Anterior cingulate cortex (tissue), 58 donors: Measurements from ENCODE around the gene HSPB7.
"Not testable (repeated sequence)": the region's sequence is repeated elsewhere in the genome, so short reads cannot be mapped to it uniquely, and the experiment has no call there.

Experiments used
- DNase-seq, 58 donors: peaks; one replicate each; lab custom pipeline; 2025; lab: John Stamatoyannopoulos, UW

Gene HSPB7

DNA sequence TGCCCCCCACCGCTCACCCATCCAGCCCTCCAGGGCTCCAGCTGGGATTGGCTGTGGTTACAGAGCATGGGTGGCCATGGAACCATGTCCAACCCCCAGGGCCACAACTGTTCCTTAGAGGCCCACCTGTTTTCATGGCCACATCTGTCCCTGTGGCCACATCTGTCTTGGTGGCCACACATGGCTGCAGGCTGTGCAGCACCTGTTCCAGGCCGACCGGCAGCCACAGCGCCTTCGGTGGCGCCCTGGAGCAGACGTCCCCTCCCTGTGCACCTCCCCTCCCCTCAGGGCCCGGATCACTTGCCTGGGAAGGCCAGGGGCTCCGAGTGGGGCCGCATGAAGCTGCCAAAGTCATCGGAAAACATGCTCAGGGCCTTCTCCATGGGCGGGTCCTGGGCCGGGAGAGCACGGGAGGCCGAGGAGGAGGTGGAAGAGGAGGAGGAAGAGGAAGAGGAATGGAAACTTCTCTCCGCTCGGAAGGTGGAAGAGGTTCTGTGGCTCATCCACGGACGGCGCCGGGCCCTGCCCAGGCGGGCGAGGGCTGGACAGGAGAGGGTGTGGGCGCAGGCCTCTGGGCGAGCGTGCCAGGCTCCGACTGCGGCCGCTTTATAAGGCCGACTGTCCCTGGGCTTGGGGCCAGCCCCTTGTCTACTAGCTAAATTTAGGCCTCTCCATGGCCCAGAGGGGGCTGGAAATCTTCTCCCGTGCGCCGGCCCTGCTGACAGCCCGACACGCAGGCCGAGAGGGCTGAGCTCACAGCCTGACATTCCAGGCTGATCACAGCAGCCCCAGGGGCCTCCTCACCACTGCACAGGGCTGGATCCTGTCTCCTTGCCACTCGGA lies at the start of gene HSPB7:
Gene HSPB7 (minus strand): TSS at position 583 of the 843 bp plus-strand sequence. CDS start 80 bp downstream, at position 503.
- DNase-seq: peak in 29 of 58 donors; percentile 5 to 58 (median 31)

DNA sequence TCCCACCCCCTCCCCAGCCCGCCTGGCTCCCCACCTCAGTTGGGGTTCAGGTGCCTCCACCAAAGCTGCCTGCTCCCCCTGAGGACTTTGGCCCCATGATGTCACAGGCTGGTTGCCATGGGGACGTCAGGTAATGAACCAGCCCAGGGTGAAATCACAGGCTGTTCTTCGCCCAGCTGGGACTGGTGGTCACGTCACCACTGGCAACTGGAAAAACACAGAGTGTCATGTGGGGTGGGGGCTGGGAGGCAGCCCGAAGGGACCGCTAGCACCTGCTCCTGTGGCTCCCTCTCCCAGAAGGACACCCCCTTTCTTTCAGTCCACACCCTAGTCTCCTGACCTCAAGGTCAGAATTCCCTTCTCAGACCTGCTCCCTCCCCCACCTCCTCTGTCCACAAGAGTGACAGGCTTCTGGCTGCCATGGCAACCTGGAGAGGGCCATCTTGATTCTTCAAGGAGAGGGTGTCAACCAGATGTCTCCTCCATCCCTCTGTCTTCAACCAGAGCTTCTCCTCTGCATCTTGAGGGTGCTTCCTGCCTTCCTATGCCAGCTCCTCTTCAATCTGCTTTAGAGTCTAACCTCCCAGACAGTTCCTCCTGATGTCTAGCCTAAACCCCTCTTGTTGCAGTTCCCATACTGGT lies 49.4 kb upstream of the HSPB7 start:
- peak in 30 of 58 donors; percentile 6 to 76 (median 33) for DNase-seq

DNA sequence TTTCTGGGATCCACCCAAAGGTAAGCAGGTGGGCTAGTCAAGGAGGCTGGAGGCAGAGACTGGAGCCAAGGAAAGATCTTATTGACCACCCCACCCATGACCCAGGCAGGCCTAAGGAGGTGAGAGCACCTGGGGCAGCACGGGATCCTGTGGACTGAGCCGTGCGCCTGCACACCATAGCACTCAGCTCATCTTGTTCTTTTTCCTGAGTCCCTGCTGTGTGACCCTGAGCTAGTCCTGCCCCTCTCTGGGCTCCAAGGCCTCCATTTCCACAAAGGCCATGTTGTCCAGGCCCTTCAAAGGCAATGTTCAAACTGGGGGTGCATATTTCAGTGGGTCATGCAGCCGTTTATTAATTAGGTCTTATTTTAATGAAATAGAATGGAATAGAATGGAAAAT lies 48.4 kb upstream of the HSPB7 start:
- no peak for DNase-seq

DNA sequence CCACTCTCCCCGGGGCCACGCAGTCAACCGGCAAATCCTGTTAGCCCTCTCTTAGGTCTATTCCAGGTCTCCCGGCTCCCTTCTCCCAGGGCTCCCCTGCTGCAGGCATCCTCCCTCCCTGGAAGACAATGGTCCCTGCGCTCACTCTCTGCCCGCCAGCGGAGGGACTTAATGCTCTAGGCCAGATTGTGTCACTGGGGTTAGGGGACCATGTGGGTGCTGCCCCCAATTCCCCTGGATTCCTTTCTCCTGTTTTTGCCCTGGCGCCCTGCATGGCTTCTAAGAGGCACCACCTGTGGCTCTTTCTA lies 47.4 kb upstream of the HSPB7 start:
- DNase-seq: no peak

DNA sequence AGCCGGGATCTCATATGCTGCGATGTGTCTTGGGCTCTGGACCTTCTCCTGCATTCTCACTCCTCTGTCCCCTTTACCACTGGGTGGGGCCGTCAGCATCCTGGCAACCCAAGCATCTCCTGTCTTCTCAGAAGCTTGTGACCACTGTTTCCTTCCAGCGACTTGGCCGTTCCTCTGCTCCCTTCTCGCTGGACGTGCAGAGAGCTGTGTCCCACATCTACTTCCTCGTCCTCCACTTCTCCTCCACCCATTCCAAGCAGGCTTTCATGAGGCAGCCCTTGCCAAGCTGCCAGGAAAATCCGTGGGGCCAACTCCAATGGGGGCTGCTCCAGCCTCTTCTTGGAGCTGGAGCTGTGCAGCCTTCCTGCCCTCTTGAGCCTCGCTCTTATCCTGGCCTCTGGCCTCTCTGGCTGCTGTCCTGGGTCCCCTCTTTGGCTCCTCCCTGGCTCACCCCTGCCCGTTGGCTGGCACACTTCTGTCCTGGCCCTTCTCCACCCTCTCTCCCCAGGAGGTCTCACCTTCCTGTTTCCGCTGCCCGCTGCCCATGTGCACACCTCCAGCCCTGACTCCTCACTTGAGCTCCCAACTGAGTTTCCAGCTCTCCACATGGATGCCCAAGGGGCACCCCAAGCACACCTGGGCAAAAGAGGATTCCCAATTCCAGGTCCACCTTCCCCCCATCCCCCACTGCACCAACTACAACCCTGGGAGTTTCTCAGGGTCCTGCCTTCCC lies 46.9 kb upstream of the HSPB7 start:
- DNase-seq: peak in 11 of 58 donors; percentile 8 to 45 (median 24)

DNA sequence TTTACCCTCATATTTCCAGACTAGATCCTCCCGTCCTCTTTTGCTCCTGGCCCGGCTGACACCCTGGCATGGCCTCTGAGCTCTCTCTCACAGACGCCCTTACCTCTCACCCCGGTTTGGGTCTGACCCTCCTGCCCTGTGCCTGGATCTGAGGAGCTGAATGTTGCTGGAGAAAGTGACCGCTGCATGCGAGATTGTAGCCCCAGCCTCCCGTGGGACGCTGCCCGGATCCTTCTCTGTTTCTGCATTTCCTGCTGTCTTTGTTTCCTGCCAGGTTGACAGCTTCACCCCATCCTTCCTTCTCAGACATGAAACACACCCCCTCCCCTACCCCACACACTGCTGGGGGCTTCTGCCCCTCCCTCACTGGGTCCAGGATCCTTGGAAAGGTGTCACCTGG lies 46.1 kb upstream of the HSPB7 start:
- DNase-seq: peak in 1 of 58 donors; percentile 14

DNA sequence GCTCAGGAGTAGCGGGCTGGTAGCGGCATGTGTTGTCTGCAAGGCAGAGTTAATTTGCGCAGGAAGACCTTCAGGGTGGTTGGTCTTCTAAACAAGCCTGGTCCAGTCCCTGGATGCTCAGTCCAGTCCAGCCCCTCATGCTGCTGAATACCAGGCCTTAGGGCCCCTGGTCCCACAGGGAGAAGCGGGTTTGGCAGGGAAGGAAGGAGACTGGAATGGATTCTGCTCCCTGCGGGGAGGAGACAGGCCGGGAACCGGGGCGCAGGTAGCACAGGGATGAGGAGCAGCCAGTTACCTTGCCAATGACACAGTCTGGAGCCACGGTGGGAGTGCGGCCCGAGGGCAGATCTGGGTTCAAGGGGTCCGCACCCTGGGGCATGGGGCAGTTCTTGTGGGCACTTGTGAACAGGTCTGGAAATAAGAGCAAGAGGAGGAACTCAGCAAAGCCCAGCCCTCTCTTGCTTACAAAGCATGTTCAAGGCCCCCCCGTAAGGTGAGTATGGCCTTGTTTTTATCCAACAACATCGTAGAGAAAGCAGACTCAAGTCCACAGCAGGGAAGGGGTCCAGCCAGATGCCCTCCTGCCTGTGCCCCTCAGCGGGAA lies 45.5 kb upstream of the HSPB7 start:
- DNase-seq: no peak

DNA sequence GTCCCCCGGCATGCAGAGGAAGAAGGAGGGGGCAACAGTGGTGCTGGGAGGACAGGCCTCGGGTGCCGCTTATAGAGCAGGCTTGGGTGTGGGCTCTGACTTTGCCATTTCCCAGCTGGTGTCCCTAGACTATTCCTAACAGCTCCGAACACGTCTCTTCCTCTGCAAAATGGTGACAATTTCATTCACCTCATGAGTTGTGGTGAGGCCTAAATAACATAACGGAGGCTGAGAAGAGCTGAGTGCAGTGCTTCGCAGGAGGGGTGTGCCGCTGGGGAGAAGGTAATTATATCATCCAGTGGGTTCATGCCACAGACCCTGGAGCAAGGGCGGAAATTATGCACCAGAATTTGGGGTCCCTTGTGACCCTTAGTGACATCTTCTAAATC lies 44.8 kb upstream of the HSPB7 start:
- DNase-seq: not testable (repeated sequence)

DNA sequence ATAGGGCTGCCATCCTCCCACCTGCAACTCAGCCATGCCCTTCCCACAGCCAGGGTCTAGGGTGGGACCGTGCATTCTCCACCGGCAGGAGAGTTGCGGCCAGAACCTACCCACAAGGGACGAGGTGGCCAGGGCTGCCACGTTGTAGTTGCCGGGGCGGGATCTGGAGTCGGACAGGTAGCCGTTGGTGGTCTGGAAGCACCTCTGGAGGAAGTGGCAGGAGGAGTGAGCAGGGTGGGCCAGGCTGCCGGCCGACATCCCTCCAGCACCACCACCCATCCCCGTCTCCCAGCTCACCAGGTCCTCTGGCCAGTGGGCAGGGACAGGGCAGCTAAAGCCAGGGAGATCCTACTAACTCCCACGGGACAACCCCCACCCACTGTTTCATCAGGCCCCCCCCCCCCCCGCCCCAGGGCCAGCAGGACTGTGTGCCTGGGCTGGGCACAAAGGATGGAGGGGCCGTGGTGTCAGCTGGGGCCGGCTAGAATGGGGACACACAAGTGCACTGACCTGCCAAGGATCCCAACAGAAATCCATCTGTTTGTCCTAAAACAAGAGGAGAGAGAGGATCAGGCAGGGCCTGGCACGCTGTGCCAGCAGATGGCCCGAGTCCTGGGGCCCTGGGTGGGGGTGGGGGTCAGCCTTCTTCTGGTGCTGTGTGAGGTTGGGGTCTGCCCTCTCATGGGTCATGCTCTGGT lies 44.3 kb upstream of the HSPB7 start:
- DNase-seq: peak in 6 of 58 donors; percentile 4 to 69 (median 28)

DNA sequence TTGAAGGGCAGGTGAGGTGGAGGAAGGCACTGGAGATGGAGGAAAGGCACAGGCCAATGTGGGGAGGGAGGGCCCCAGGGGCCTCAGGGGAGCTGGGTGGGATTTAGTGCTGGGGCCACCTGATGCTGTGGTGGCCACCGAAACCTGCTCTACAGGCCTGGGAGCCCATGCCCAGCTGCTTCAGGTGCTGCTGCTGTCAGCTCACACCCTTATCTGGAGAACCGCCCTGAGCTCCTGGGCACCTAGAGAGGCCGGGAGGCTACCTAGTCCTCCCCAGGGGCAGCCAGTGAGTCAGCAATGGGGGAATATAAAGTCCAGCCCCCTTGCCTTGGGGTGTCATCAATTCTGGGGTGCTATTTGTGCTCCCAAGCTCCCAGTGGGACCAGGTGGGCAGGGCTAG lies 43.4 kb upstream of the HSPB7 start:
- DNase-seq: no peak

DNA sequence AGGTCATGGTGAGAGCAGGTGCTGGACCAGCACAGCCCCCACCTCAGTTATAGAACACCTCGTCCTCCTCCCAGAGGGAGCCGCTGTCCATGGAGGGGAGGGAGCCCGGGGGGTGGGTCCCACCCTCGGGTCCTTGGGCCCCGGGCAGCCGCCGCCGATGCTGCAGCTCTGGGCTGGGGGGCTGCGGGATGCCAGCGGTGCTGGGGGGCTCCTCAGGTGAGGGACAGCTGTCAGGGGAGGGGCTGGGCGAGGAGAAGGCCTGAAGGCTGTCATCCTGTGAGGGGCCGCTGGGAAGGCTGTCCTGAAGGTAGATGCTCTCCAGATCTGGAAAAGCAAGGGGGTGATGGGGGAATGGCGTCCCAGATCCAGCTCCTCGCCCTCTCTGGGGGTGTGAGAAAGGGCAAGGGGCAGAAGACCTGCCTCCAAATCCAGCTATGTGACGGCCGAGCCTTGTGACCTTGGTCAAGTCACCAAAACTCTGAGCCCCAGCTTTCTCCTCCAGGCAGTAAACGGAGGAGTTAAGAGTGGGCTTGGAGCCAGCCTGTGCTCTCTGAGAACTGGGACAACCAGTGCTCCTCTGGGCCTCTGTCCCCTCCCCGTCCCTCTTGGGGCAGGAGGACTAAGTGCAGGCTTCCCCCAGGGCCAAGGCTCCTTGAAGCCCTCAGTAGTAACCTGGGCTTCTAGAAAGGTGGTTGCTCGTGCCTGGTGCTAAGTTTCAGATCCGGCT lies 40.7 kb upstream of the HSPB7 start:
- not testable (repeated sequence) for DNase-seq

DNA sequence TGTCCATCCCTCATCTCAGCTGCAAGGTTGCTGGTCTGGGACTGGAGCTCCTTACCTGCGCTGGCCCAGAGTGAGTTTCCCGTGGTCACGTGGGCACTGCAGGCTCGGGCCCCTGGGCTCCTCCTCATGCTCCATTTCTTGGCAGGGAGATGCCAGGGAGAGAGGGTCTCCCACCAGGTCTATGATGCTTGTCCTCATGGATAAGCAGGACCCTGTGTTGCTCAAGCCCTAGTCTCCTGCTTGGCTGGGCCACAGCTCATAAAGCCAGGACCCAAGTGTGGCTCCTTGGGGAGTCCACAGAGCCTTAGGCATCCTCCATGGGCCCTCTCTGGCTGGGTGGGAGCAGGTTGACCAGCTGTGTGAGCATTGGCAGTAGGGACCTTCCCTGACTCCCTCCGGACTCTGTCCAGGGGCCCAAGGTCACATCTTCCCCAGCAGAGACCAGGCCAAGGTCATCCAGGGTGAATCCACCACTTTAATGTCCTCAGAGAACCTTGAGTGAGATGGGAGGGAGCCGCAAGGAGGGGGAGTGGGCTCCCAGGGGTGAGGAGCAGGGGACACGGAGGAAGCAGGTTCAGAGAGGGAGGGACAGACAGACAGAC lies 39.6 kb upstream of the HSPB7 start:
- DNase-seq: not testable (repeated sequence)

DNA sequence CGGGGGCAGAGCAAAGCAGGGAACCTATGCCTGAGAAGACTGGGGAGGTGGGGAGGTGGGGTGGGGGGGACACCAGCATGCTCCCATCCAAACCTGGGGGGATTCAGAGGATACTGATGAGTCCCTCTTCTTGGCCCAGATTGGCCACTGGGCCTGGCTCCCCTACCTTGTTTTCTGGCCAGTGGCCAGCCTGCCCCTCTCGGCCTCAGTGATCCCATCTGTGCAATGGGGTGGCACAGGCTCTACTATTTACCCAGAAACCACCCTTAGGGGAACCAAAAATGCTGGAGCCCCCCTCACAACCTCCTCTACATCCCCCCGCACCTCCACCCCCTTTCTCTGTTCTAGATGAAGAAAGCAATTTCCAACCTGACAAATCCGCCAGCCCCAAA lies 38.7 kb upstream of the HSPB7 start:
- DNase-seq: not testable (repeated sequence)

DNA sequence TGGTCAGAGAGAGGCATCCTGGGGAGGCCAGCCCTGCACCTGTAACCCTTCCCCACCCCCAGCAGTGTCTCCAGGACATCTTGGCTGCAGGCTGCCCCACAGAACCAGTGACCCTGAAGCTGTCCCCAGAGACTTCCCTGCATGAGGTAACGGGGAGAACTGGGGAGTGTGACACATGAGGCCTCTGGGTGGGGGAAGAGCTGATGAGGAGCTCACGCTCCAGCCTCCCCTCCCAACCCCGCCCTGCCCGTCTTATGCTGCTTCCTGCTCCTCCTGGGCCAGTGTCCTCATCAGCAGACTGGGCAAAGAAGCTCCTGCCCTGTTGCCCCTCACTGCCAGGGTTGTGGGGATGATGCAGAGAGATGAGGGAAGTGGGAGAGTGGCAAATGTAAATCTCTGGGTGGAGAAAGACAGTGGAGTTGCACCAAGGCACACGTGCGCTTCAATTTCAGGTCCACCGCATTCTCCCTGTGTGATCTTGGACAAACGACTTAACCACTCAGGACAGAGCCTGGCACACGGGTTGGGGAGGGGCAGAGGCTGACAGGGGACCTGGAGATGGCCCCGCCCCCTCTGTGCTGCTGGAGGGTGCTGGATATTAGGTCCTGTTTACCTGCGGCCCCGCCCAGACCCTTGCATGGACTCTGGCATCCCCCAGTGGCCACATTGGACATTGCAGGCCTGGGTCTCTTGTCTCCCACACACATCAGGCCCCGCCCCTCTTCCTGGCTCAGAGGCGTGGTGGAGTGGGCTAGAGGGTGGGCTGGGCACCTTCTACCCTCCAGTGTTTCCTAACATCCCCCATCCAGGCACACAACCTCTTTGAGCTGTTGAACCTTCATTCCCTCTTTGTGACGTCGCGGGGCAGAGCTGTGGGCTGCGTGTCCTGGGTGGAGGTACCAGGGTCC lies 38.0 kb upstream of the HSPB7 start:
- DNase-seq: peak in 53 of 58 donors; percentile 17 to 81 (median 45)

DNA sequence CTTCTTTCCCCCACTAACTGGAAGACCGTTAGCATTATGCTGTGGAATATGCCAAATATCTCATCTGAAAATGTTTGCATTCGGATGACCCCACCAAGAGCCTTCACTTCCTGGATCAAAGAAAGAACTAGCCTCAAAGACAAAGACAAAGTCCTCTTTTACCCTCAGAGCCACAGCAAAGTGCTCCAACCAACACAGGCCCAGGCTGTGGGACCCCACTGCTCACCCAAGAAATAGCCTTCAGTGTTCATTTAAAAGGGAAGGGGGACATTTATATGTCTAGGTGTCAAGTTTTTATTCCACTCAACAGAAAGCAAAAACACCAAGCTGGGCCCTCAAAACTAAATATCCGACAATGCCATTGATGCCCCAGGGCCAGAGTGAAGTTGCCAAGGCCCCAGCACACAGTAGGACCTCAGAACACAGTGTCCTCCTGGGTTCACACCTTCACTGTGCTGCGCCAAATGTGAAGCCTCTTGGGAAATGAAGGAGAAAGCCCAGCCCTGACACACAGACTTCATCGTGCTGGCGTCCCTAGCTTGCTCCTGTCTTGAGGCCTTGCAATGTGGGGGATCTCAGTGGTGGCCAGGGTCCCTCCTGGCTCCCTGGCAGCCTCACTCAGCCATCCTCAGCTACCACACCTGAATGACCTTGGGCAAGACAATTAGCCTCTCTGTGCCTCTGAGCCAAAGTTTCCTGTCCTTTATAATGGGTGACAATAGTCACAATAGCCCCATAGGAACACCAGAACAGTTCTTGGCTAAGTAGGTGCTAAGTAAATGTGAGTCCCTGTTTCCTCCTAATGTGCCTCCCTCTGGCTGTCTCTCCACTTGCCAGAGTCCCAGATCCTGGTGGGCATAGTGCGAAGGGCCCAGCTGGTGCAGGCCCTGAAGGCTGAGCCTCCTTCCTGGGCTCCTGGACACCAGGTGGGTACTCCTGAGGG lies 37.0 kb upstream of the HSPB7 start:
- no peak for DNase-seq

DNA sequence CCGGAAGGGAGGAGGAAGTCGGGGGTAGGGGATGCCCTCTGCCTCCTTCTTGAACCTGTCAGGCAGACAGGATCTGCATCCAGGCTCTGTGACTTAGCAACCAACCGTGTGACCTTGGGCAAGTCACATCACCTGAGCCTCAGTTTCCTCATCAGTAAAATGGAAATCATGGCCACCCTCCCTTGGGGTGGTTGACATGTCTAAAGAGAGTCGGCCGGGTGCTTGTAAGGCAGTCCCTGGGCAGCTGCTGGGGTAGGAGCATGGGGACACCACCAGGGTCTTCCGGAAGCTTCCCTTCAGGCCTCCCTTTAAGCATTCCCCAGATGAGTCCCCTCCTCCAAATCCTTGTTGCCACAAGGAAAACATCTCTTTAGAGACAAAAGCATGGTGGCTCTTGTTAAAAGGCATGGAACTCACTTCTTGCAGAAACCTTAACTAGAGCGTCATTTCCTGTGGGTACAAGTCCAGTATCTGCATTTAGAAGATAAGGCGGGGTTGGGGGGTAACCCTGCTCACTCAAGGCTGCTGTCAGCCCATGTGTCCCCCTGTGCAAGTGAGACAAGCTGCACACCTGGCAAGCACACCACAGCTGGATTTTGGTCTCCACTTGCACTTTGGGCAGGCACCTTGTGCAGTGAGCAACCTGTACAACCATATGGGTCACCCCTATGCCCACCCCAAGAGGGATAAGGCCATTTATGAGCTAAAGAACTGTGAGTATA lies 36.1 kb upstream of the HSPB7 start:
- no peak for DNase-seq
